Peyer's patch (tissue), 4 donors: ENCODE results near the gene ADAMTS10.

Experiments used
- POLR2A ChIP-seq, 2 donors: fragments of 450-650 bp; IDR thresholded peaks; one replicate each; pipeline ENCODE4 v1.5.1; 2017; ENCODE audit warnings: antibody characterized with exemption in 2 of 2, mild to moderate bottlenecking in 2 of 2, moderate library complexity in 2 of 2
- TF ChIP-seq, protein P1 (sequence below), 6 experiments: fragments of 450-650 bp in 4 of 6; fragments of 200-600 bp in 2 of 6; sonication (generic) in 1 of 6; IDR thresholded peaks; one replicate each; pipeline ENCODE4 v1.5.1; 2017 to 2019; ENCODE audit warnings: antibody characterized with exemption in 6 of 6, mild to moderate bottlenecking in 3 of 6, moderate library complexity in 1 of 6

DNA sequence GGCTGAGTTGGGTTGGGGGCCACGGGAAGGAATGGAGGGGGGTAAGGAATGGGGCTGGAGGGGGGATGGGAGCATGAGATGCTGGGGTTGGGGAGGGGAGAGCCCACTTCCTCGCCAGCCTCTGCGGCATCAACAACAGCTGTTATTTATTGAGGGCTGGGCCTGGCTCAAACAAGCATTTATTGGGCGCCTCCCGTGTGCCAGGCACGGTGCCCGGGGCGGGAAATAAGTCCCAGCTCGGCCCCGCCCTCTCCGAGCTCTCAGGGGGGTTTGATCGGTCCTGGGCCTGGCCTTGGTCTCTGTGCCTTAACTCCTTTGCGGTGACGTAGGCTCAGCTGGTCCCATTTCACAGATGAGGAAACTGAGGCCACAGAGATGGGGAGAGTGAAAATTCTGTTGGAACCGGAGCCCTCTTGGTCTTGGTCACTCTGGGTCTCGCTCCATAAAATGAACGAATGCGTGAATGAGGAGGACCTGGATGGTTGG lies 919 bp upstream of the ADAMTS10 start:
- TF ChIP-seq, protein P1, sequence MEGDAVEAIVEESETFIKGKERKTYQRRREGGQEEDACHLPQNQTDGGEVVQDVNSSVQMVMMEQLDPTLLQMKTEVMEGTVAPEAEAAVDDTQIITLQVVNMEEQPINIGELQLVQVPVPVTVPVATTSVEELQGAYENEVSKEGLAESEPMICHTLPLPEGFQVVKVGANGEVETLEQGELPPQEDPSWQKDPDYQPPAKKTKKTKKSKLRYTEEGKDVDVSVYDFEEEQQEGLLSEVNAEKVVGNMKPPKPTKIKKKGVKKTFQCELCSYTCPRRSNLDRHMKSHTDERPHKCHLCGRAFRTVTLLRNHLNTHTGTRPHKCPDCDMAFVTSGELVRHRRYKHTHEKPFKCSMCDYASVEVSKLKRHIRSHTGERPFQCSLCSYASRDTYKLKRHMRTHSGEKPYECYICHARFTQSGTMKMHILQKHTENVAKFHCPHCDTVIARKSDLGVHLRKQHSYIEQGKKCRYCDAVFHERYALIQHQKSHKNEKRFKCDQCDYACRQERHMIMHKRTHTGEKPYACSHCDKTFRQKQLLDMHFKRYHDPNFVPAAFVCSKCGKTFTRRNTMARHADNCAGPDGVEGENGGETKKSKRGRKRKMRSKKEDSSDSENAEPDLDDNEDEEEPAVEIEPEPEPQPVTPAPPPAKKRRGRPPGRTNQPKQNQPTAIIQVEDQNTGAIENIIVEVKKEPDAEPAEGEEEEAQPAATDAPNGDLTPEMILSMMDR (IDR thresholded peaks at IDR 0.05) = no peak
- TF ChIP-seq POLR2A (IDR thresholded peaks at IDR 0.05) = no peak
